HG02852 (cell line): ENCODE results near the gene SPACA7.
"Not testable (repeated sequence)": the region's sequence is repeated elsewhere in the genome, so short reads cannot be mapped to it uniquely, and the experiment has no call there.

Source experiments
- ATAC-seq: cut with Tn5 transposase; IDR thresholded peaks from one replicate; pipeline ENCODE4 v1.9.1; 2021; ENCODE audit warnings: mild to moderate bottlenecking, moderate library complexity; ENCODE audit not compliant: unreplicated experiment

Gene SPACA7

DNA sequence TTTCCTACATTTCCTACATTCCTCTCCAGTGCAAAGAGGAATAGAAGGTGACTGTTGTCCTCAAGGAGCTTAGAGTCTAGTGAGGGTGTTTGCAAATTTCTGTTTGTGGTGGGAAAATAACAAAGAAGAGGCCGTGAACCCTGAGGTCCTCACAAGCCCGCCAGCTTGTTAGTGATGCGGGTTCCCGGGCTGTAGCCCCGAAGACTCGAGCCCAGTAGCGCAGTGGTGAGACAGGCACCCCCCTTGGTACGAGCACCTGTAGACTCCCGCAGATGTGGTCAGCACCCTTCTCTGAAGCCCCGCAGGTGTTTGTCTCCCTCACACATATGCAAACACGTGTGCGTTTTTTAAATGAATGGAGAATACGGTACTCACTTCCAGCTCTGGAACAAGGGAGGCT, 26.5 kb upstream of the SPACA7 start:
- ATAC-seq, result no peak

DNA sequence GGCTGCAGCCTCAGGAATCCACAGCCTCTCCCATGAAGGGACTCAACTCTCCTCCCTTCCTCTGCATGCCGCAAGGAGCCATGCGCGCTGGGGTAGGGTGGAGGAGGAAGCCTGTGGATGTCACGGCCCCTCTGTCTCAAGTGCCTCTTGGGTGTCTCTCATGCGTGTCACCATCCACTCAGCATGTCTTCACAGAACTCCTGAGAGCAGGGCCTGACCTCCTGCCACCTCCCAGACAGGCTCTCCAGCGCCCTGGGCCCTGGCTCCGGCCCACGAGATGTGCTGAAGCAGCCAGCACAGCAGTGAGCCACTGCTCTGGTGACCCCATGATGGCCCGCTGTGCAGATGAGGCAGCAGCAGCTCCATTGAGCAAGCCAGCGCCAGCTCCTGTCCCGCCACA, 25.9 kb upstream of the SPACA7 start:
- ATAC-seq, result no peak

DNA sequence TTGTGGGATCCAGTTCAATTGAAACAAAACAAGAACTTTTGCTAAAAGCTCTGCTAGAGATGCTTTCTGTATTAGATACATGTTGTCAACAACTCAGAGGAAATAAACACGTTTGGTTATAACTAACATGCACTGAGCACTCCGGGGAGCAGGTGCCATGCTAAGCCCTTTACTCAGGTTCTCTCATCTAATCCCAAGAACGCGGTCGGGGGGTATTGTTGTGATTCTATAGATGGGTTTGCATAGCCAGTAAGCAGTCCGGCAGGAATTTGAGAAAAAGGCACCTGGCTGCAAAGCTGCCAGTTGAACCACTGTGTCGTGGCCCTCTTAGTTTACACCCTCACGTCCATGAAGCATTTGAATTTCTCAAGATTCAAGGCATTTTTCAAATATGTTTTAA, 24.3 kb upstream of the SPACA7 start:
- no peak for ATAC-seq

DNA sequence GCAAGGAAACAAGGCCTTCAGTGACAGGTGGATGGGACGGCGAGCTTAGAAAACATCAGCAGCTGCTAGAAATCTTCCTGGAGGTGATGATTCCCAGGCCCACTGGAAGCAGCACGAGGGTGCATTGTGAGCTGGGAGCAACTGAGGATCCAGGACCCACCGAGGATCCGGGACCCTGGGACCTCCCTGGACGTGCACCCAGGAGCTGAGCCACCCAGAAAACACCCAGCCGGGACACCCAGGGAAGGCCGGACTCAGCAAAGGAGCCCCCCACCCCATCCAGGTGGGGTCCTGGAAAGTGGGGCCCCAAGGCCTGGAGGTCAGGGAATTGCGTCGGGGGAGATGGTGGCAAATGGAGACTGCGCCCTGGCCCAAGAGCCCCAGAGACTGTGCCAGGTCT, 22.3 kb upstream of the SPACA7 start:
- no peak for ATAC-seq

DNA sequence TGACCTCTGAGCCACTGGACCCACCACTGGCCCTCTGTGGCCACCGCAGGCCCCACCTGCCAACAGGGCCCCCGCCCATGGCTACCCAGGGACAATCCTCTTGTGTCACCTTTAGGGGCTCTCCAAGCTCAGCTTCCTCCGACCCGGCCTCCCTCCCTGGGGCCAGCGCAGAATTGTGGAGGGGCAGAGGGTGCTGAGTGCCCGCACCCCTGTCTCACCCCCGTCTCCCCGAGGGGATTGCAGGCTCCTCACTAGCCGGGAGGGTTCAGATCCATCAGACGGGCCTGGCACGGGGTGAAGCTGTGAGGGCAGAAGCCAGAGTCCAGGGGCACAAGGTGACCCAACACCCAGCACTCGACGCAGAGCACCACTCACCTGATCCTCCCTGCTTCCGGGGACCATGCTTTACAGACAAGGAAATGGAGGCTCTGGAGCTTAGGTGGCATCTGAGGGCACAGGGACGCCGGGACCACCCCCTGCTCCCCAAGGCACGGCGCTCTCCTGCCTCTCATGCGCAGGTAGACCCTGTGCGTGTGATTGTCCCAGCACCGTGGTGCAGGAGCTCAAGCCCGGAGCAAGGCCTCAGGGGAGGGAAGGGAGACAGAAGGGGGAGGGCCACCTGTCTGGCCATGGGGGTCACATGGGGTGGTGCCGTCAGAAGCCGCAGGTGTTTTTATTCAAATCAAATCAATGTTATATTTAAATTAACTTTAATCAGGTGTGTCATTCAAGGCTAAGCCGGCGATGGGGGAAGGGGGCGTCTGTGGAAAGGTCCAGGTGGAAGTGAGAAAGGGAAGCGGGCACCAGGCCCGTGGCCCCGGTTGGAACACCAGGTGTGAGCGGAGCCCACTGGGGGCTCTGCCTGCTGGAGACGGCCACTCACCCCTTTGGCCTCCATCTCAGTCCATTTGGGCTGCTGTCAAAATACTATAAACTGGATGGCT, 21.6 kb upstream of the SPACA7 start:
- no peak for ATAC-seq

DNA sequence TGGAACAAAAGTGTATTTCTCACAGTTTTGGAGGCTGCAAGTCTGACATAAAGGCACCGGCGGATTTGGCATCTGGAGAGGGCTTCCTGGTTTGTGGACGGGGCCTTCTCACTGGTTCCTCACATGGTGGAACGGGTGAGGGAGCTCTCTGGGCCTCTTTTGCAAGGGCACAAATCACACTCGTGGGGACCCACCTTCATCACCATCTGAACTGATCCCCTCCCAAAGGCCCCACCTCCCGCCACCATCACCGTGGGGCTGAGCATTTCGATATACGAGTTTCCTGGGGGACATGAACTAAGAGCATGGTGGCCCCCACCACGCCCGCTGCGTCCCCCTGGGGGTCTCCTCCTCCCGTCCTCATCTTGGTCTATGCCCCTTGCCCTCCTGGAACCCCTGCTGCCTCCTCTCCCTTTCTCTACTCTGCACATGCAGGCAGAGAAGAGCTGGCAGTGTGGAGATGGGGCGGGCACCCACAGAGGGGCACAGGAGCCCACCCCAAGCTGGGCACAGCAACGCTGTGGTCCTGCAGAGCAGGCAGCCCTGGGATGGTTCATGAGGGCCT, 20.8 kb upstream of the SPACA7 start:
- no peak for ATAC-seq

DNA sequence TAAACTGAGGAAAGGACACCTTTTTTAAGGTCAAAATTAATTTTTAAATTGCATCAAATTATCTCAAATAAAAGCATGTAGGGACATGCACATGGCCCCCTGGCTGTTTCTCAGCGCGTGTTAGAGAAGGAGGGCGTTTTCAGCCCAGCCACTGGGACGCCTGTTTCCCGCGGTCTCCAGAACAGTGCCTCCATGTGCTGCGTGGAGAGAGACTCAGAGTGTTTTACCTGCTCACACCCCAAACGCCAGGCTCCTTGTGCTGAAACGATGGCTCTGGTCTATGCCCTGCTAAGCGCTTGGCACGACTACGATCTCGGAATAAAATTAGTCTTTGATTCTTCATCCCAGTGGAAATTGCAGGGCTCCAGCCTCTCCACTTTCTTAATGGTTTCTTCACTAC, 20.0 kb upstream of the SPACA7 start:
- ATAC-seq, result no peak

DNA sequence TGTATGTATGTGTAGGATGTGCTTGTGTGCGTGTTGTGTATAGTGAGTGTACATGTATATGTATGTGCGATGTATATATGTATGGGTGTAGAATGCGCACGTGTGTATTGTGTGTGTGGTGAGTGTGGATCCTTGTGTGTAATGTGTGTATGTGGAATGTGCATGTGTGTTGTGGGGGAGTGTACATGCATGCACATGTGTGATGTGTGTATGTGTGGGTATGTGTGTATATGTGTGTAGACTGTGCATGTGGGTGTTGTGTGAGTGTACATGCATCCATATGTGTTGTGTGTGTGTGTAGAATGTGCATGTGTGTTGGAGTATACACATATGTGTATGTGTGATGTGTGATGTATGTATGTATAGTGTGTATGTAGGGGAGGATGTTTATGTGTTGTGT, 18.0 kb upstream of the SPACA7 start:
- ATAC-seq, result no peak

DNA sequence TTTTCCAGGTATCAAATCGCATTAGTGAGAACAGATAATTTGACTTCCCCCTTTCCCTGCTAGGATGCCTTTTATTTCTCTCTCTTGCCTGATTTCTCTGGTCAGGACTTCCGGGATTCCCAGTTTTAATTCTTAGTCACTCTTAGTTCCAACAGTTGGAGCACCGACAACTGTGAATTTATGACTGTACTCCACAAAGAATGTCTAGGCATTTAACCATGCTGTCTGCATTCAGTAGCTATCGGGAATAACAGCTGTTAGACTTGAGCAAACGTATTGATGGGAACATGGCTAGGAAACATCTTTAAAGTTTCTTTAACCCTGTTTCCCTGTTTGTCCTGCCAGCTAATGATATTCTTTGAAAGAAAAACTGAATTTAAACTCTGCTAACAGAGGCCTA, 14.1 kb upstream of the SPACA7 start:
- ATAC-seq, result no peak

DNA sequence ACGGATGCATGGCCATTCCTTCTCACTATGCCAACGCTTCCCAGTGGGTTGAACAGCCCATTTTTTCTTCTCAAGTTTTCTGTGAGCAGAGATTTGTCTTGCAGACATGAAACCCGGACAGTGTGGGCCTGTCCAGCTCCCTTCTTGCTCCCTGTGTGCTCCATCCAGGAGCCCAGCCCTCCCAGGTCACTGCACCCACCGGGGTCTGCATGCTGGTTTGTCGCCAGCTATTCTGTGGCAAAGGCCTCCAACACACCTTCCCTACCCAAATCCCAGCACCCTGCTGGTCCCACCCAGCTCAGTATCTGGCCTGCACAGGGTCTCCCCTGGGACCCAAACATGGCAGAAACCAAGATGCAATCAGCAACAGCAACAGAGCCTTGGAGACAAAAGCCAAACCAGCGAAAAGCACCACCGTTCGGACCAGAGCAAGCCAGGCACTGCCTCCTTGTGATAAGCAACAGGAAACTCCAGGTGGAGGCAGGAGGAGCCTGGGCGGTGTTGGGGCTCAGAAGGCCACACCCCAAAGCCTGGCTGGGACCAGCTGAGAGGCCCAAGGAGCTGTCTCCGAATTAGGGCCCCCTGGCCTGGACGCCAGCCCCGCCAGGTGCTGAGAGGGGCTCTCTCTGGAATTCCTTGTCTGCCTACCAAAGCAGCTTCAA, 12.2 kb upstream of the SPACA7 start:
- ATAC-seq, result no peak

DNA sequence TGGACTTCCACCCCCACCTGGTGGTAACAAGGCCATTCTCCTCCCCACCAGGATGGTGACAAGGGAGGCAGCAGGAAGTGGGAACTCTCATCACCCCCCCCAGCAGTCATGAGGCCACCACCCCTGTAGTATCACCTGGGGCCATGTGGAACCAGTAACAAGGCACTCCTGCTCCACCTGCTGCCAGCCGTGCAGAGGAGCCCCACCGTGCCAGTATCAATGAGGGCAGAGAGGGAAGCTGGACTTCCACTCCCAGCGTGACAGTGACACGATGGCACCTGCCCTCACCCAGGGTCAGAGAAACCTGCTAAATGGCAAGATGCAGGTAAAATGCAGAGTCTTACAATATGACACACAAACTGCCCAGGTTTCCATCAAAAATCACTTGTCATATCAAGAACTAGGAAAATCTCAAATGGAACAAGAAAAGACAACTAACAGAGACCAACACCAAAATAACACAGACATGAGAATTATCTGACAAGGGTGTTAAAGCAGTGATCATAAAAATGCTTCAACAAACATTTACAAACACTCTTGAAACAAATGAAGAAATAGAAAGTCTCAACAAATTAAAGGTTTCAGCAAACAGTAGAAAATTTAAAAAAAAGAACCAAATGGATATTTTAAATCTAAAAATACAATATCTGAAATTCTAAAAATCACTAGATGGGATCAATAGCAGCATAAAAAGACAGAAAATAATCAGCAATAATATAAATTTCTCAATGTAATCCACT, 9.1 kb upstream of the SPACA7 start:
- ATAC-seq, result no peak

DNA sequence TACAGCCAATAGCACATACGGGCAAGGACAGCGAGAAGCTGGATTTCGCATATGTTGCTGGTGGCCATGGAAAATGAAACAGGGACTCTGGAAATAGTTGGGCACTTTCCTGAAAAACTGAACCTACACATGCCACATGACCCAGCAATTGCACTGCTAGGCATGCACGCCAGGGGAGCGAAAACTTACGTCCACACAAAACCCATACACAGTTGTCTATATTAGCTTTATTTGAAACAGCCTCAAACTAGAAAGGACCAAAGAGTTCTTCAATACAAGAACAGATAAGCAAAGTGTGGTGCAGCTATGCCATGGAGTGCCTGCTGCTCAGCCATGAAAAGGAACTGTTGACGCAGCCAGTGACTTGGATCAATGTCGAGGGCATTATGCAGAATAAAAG, 7.3 kb upstream of the SPACA7 start:
- ATAC-seq, result no peak

DNA sequence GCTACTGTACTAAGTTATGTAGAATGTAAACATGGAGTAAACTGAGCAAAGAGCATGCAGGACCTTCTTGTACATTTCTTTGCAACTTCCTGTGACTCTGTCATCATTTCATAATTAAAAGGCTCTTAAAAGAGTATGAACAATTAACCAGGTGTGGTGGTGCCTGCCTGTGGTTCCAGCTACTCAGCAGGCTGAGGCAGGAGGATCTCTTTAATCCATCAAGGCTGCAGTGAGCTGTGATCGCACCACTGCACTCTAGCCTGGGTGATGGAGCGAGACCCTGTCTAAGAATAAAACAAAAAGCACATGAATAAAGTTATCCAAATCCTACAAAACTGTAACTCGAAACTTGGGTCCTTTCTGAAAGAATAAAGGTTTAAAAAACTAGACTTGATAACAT, 5.8 kb upstream of the SPACA7 start:
- ATAC-seq, result no peak

DNA sequence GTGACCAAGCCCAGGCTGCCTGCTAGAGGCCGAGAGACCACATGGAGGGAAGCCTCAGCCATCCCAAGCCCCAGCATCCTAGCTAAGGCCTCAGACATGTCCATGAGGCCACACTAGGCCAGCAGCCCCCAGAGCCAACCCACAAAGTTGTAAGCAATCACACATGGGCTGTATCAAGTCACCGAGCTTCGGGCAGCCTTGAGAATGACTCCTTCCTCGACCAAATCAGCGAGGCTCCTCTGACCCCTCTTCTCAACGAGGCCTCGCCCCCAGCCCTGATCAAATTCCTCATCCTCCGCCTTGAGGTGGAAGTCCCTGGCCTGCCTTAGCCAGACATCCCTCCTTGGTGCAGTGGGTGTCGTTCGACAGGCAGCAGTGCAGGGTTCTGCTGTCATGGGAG, 1.9 kb upstream of the SPACA7 start:
- ATAC-seq, result no peak

DNA sequence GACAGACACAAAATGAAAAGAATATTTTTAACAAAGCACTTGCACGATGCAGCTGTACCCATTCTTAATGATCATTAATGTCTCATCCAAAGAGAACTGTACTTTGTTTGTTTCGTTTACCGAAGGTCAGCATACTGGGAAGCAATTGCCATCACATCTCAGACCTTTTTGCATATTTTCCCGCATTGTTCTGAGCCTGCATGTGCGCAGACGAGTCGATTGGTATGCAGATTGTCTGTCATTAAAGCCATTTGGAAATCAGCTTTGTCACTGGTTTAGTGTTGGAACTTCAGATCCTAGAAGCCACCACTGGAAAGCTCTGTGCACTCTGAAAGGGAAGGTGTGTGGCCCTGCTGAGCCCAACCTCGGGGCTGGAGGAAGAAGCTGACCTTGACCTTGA, 15.6 kb downstream of the SPACA7 start:
- no peak for ATAC-seq

DNA sequence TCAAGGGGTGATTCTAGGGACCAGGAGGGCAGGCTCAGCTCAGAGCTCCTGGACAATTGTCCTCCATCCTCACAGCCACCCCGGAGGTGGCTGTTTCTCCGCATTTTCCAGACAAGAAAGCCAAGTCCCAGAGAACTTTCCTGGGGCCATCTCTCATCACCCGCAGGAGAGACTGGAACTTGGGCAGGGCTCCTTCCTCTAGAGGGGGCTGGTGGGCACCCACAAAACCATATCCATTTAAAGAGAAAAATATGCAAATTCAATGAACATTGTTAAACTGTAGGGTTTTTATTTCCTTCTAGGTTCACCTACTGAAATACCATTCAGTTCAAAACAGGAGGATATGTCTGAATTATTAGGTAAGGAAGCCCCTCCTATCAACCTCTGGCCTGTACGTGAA, 16.6 kb downstream of the SPACA7 start:
- ATAC-seq, result no peak

DNA sequence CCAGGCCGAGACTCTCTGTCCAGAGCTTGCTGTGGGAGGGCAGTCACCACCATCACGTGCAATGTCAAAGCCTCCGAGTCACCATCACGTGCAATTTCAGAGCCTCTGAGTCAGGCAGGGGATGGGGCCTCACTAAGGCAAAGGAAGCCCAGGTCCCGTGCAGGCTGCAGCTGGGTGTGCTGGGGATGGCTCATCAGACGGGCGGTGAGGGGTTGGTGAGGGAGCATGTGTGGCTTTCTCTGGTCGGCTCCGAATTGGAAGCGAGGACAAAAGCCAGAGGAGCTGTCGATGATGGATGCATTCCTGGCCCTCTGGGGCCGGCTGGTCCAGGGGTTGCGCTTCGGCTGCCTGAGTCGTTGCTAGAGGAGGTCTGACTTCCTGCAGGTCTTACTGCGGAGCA, 18.9 kb downstream of the SPACA7 start:
- ATAC-seq, result not testable (repeated sequence)

DNA sequence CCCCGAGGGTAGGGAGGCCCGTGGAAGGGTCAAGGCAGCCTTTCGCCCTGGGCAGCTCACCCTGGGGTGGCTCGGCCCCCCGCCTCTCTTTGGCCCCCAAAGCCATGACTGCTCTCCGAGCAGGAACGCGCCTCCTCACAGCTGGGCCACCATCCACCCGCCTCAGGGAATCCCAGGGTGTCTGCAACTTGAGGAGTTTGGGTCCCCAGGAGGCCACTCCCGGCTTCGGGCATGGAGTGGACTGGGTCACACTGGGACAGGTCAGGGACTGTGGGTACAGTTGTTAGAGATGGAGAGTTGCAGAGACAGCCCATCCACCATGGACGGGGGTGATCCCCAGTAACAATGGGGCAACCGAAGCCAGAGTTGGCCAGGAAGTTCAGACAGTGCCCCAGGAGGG, 19.8 kb downstream of the SPACA7 start:
- not testable (repeated sequence) for ATAC-seq

DNA sequence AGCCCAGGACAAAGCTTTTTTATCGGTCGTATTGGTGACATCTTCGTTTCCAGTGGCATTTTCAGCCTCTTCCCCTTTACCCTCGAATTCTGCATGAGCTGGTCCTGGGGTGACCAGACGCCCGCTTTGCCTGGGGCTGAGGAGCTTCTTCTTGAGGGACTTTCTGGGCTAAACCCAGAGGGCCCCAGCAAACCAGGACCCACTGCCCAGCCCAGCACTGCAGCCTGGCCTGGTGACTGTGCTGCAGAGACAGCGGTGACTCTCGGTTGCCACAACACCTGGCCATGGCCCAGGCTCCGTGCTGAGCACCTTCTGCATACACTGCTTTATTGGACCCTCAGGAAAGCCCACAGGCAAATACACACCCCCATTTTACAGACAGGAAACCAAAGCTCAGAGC, 21.0 kb downstream of the SPACA7 start:
- ATAC-seq, result no peak

DNA sequence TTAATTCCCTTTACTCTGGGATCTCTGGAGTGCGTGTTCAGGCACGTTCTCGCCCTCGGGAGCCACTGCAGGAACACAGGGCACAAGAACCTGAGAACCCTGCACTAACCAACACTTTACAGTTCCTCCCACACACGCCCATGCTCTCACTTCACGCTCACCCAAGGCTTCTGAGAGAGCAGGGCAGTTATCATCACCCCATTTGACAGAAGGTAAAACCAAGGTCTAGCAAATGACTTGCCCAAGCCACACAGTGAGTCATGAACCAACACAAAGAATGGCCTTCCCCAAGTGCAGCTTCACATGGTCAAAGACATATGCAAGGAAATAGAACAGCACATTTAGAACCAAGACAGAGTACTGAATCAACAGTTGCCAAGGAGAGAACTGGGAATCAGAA, 22.2 kb downstream of the SPACA7 start:
- ATAC-seq, result not testable (repeated sequence)

DNA sequence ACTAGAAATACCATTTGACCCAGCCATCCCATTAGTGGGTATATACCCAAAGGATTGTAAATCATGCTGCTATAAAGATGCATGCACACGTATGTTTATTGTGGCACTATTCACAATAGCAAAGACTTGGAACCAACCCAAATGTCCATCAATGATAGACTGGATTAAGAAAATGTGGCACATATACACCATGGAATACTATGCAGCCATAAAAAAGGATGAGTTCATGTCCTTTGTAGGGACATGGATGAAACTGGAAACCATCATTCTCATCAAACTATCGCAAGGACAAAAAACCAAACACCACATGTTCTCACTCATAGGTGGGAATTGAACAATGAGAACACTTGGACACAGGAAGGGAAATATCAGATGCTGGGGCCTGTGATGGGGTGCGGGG, 33.7 kb downstream of the SPACA7 start:
- not testable (repeated sequence) for ATAC-seq
